Breast epithelium (tissue), 4 donors: Measurements from ENCODE around the gene INSYN2B. TPM values are rescaled to one million over a fixed set of nuclear protein-coding genes. Genes with fewer than 3 reads are reported as not detected.

ENCODE experiments used
- DNase-seq, 2 donors: peaks; one replicate each; pipeline ENCODE4 v3.0.0-alpha.2; 2019; ENCODE audit warnings: low spot score in 2 of 2
- H3K27ac ChIP-seq, 2 donors: fragments of 200-600 bp; sonication (generic) in 1 of 2; one replicate each; pipeline ENCODE4 v1.5.1; 2016 to 2019; ENCODE audit warnings: mild to moderate bottlenecking in 1 of 2
- H3K27me3 ChIP-seq, 2 donors: fragments of 200-600 bp; sonication (generic) in 1 of 2; one replicate each; pipeline versions ENCODE4 v1.5.1 to v1.6.0; 2017 to 2019; ENCODE audit warnings: control low read depth in 1 of 2, mild to moderate bottlenecking in 1 of 2
- H3K36me3 ChIP-seq: fragments of 200-600 bp; one replicate; pipeline ENCODE4 v1.5.1; 2019
- H3K4me1 ChIP-seq, 2 donors: fragments of 200-600 bp; sonication (generic); one replicate each; pipeline ENCODE4 v1.5.1; 2016 to 2019; ENCODE audit warnings: control low read depth in 1 of 2
- H3K4me3 ChIP-seq, 3 donors: fragments of 200-600 bp; sonication (generic); 1 replicate in 2 of 3; 2 replicates in 1 of 3; pipeline ENCODE4 v1.5.1; 2016 to 2019; ENCODE audit warnings: mild to moderate bottlenecking in 3 of 3, moderate library complexity in 2 of 3
- H3K9me3 ChIP-seq, 2 donors: fragments of 200-600 bp; sonication (generic) in 1 of 2; one replicate each; pipeline ENCODE4 v1.5.1; 2016 to 2019; ENCODE audit warnings: control low read depth in 1 of 2
- POLR2A ChIP-seq: fragments of 450-650 bp; IDR thresholded peaks from one replicate; pipeline ENCODE4 v1.6.1; 2016; ENCODE audit warnings: antibody characterized with exemption, mild to moderate bottlenecking, moderate library complexity
- POLR2AphosphoS5 ChIP-seq, 3 donors: sonication (generic); formaldehyde crosslinking; IDR thresholded peaks; one replicate each; pipeline ENCODE4 v1.6.1; 2017; ENCODE audit warnings: antibody characterized with exemption in 3 of 3
- intact Hi-C: fragments of 100-400 bp; cut with DNase I; formaldehyde crosslinking; loops from one replicate; pipeline ENCODE4 v1.15.1; 2023; ENCODE audit warnings: low total_unique reads
- total RNA-seq, 3 donors: library from RNA; depleted of rRNA; stranded (reverse); fragments of >200 nt; gene quantifications; one replicate each; pipeline ENCODE4 v1.1.0, GENCODE V29; 2016
- TF ChIP-seq, protein P1 (sequence below), 3 donors: fragments of 450-650 bp; IDR thresholded peaks; one replicate each; pipeline ENCODE4 v1.5.1; 2016 to 2017; ENCODE audit warnings: antibody characterized with exemption in 3 of 3, mild to moderate bottlenecking in 3 of 3, moderate library complexity in 3 of 3

INSYN2B gene
- total RNA-seq, 3 donors from 2014 or later = 1.3 to 9.1 TPM; not detected in 1

DNA sequence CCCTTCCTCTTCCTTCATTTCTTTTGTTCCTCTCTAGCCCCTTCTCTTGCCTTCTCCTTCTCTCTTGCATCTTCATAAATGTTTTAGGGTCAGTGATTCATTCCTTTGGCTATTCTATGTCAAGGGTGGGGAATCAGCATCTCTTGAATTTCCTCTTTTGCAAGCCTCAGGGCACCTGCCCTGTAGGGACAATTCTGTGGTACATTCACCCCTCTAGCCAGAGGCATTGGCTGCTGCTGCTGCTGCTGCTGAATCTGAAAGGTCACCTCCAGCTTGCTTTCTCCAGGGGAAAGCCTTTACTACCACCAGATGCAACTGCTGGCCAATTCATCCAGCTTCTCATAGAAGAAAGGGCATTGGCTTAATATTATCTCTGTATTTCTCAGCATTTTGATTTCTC is 87.3 kb downstream of the INSYN2B start:
- intact Hi-C loops = no loop called here

DNA sequence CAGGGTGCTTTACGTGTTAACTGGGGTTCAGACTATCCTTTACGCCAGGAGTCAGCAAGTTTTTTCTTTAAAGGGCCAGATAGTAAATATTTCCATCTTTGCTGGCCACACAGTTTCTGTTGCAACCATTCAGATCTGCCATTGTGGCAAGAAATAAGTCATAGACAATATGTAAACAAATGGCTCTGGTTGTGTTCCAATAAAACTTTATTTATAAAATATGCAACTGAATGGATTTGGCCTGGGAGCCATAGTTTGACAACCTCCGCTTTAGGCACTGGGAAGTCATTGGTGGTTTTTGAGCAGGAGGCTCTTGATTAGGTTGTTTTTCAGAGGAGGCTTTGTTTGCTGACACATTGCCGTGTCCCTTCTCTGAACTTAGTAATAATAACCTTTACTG is 90.7 kb downstream of the INSYN2B start:
- no peaks in the 10 kb centered on the region for H3K27me3 ChIP-seq
- no peak overlapping the region for H3K27ac ChIP-seq
- no peak for DNase-seq
- H3K4me3 ChIP-seq = no peak overlapping the region
- no peaks in the 10 kb centered on the region for H3K9me3 ChIP-seq
- H3K4me1 ChIP-seq = no peaks in the 10 kb centered on the region
- TF ChIP-seq, protein P1, sequence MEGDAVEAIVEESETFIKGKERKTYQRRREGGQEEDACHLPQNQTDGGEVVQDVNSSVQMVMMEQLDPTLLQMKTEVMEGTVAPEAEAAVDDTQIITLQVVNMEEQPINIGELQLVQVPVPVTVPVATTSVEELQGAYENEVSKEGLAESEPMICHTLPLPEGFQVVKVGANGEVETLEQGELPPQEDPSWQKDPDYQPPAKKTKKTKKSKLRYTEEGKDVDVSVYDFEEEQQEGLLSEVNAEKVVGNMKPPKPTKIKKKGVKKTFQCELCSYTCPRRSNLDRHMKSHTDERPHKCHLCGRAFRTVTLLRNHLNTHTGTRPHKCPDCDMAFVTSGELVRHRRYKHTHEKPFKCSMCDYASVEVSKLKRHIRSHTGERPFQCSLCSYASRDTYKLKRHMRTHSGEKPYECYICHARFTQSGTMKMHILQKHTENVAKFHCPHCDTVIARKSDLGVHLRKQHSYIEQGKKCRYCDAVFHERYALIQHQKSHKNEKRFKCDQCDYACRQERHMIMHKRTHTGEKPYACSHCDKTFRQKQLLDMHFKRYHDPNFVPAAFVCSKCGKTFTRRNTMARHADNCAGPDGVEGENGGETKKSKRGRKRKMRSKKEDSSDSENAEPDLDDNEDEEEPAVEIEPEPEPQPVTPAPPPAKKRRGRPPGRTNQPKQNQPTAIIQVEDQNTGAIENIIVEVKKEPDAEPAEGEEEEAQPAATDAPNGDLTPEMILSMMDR (IDR thresholded peaks at IDR 0.05) = no peak
- TF ChIP-seq POLR2AphosphoS5 (IDR thresholded peaks at IDR 0.05) = no peak
- no peaks in the 10 kb centered on the region for H3K36me3 ChIP-seq
- intact Hi-C loops = loop anchor here (5.0 kb wide), 1 partner anchor 868 kb away; no protein-coding TSS in a partner anchor

More for the DNA sequence above, 87.3 kb downstream of the INSYN2B start:
- Histone ChIP-seq H3K36me3 (no peaks in the 10 kb centered on the region), H3K27me3 (no peaks in the 10 kb centered on the region), H3K4me3 (no peak overlapping the region), H3K9me3 (no peaks in the 10 kb centered on the region), H3K27ac (no peak overlapping the region), H3K4me1 (peaks cover 0 to 7% of the 10 kb centered on the region in 2 donors)
- TF ChIP-seq, protein P1 (IDR thresholded peaks at IDR 0.05) = no peak
- TF ChIP-seq POLR2AphosphoS5 (IDR thresholded peaks at IDR 0.05) (no peak), POLR2A (no peak)
- DNase-seq = no peak

DNA sequence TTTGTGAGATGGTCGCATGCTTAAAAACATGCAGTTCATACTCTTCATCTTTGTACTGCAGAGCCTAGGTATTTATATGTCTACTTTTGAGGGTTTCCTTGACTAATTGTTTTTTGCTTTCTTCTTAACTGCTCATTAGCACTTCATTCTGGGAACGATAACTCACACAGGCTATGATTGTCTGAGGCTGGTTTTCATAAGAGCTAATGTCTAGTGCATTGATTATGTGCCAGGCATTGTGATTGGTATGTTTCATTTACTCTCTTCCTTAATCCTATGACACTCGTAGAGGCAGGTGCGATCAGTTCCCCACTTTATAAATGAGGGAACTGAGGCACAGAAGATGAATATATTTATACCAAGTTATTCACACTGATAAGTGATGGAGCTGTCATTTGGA is 93.6 kb downstream of the INSYN2B start:
- Histone ChIP-seq H3K36me3 (no peaks in the 10 kb centered on the region), H3K27me3 (no peaks in the 10 kb centered on the region), H3K4me3 (no peak overlapping the region), H3K4me1 (no peaks in the 10 kb centered on the region), H3K9me3 (no peaks in the 10 kb centered on the region), H3K27ac (no peak overlapping the region)
- intact Hi-C loops = loop anchor here (5.0 kb wide), 1 partner anchor 871 kb away; no protein-coding TSS in a partner anchor
- DNase-seq = no peak
- TF ChIP-seq, protein P1 (IDR thresholded peaks at IDR 0.05) = no peak
- TF ChIP-seq POLR2A (no peak), POLR2AphosphoS5 (IDR thresholded peaks at IDR 0.05) (no peak)

DNA sequence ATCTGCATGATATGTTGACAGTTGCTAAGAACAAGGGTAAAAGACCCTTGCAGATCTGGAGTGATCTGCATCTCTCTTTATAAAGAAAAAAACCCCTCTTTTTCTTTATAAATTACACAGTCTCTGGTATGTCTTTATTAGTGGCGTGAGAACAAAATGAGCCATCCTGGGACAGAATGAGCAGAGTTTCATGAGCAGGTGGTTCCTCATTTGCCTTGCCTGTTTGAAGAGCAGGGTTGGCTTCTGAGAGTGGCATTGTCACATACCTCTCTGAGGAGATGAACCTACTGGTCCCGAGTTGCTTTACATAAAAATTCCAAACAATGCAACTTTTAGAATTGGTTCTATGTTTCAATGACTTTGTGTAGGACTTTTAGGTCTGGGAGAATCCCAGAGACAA is 94.3 kb downstream of the INSYN2B start:
- Histone ChIP-seq H3K4me1 (no peaks in the 10 kb centered on the region), H3K36me3 (no peaks in the 10 kb centered on the region), H3K27me3 (no peaks in the 10 kb centered on the region), H3K27ac (no peak overlapping the region), H3K4me3 (no peak overlapping the region), H3K9me3 (no peaks in the 10 kb centered on the region)
- TF ChIP-seq POLR2AphosphoS5 (IDR thresholded peaks at IDR 0.05) (no peak), POLR2A (no peak)
- TF ChIP-seq, protein P1 (IDR thresholded peaks at IDR 0.05) = no peak
- intact Hi-C loops = loop anchor here (5.0 kb wide), 1 partner anchor 871 kb away; no protein-coding TSS in a partner anchor
- no peak for DNase-seq

DNA sequence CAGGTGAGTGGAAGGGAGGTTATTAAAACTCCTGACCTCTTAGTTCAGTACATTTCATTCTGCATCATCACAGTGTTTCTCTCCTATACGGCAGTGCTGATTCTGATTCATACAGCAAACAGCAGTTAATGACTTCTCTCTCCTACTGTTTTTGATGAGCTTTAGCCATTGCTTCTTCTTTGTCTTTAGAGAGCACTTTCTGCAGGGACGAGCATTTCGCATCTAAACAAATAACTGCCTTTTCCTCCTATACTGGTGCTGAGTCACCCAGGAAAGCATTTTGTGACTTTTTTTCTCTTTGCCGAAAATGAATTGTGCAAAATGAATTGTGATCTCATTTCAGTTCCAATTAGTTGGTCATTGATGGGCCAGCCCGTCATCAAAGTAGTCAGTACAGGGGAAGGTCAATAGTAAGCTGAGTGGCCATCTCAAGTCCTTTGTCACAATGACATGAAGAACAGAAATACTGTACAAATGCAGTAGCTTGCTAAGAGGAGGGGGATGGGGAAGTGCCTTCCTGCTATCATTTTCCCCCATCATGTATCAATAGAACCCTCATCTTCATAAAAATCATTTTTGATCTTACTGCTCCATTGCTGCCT is 98.5 kb downstream of the INSYN2B start:
- no peaks in the 10 kb centered on the region for H3K27me3 ChIP-seq
- H3K36me3 ChIP-seq = no peaks in the 10 kb centered on the region
- no peaks in the 10 kb centered on the region for H3K9me3 ChIP-seq
- DNase-seq = no peak
- H3K4me3 ChIP-seq = no peak overlapping the region
- H3K4me1 ChIP-seq = no peaks in the 10 kb centered on the region
- intact Hi-C loops = no loop called here
- TF ChIP-seq POLR2A (no peak), POLR2AphosphoS5 (IDR thresholded peaks at IDR 0.05) (no peak)
- TF ChIP-seq, protein P1 (IDR thresholded peaks at IDR 0.05) = no peak
- H3K27ac ChIP-seq = no peak overlapping the region
